ENCODE measurements around the gene KCTD7. TPM values are rescaled to one million over a fixed set of nuclear protein-coding genes. Genes with fewer than 3 reads are reported as not detected.
"Not testable (repeated sequence)": the region's sequence is repeated elsewhere in the genome, so short reads cannot be mapped to it uniquely, and the experiment has no call there.

KCTD7 gene
- total RNA-seq, 4 donors from 2014 or later = 17.4 to 19.3 (median 18.1) TPM

DNA sequence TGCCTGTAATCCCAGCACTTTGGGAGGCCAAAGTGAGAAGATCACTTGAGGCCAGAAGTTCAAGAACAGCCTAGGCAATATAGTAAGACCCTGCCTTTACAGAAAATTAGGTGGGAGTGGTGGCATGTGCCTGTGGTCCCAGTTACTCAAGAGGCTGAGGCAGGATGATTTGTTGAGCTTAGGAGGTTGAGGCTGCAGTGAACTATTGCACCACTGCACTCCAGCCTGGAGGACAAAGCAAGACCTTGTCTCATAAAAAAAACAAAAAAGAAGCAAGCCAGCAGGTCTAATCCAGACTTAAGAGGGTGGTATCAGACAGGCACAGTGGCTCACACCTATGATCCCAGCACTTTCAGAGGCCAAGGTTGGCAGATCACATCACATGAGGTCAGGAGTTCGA lies 24.5 kb upstream of the KCTD7 start:
- no peak for TF ChIP-seq POLR2A (IDR thresholded peaks at IDR 0.05)
- no peak for TF ChIP-seq CTCF (IDR thresholded peaks at IDR 0.05)
- WGBS, 2 donors = 95 to 100% methylated on average over 1 of the region's 1 CpG

DNA sequence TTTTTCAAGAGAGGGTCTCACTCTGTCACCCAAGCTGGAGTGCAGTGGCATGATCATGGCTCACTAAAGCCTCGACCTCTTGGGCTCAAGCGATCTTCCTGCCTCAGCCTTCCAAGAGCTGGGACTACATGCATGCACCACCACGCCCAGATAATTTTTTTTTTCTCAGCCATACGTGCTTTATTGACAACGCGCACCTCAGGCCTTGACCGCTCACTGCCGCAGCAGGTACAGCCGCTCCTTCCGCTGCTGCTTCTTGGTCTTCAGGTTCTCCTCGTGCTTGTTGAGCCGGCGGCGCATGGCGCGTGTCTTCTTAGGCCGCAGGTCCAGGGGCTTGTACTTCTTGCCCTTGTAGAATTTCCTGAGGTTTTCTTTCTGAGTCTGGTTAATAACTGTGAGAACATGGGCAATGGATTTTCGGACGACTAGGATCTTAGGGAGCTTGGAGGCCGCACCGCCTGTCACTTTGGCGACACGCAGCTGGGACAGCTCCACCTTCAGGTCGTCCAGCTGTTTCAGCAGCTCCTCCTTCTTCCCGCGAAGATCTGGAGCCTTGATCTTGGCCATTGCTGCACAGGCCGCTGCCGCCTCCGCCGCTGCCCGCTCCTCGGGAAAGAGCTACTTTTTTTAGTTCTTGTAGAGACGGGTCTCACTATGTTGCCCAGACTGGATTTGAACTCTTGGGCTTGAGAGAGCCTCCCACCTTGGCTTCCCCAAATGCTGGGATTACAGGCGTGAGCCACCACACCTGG lies 22.0 kb upstream of the KCTD7 start:
- H3K9me3 ChIP-seq; H3K4me3 ChIP-seq (replicated peaks in 1 of 3); H3K36me3 ChIP-seq; H3K27ac ChIP-seq; H3K4me1 ChIP-seq; H3K27me3 ChIP-seq; intact Hi-C loops (cut with DNase I); DNase-seq: not testable (repeated sequence)
- 88 to 90% methylated on average over 34 of the region's 34 CpGs for WGBS, 2 donors

More for the DNA sequence above, 24.5 kb upstream of the KCTD7 start:
- H3K9me3 ChIP-seq = no peaks in the 10 kb centered on the region
- no peaks in the 10 kb centered on the region for H3K27me3 ChIP-seq
- intact Hi-C loops (cut with DNase I) = no loop called here
- H3K4me3 ChIP-seq (replicated peaks in 1 of 3) = no peak overlapping the region
- no peaks in the 10 kb centered on the region for H3K4me1 ChIP-seq
- H3K36me3 ChIP-seq = no peaks in the 10 kb centered on the region
- no peak overlapping the region for H3K27ac ChIP-seq
- DNase-seq = no peak

DNA sequence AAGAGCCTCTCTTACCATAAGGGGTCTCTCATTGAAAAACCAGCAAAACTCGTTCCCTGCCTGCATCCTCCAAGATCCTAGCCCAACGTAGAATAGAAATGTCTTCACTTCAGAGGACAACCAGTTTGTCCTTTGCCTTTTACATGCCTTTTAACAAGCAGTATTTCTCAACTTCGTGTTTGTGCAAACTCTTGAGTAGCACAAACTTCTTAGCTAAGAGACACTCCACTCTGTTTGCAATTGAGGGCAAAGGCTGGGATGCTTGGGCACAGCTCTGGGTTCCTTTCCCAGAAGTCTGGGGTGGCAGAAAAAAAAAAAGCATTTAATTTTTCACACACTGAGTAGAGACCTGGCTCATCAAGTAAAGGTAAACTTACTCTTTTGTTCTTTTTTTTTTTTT lies 19.5 kb upstream of the KCTD7 start:
- Histone ChIP-seq H3K27me3 (no peaks in the 10 kb centered on the region), H3K27ac (no peak overlapping the region), H3K9me3 (no peaks in the 10 kb centered on the region), H3K4me1 (no peaks in the 10 kb centered on the region), H3K4me3 (replicated peaks in 1 of 3) (no peak overlapping the region), H3K36me3 (no peaks in the 10 kb centered on the region)
- WGBS, 2 donors = 15 to 29% methylated on average over 3 of the region's 3 CpGs
- DNase-seq = no peak
- no peak for TF ChIP-seq POLR2A (IDR thresholded peaks at IDR 0.05)
- no peak for TF ChIP-seq CTCF (IDR thresholded peaks at IDR 0.05)
- intact Hi-C loops (cut with DNase I) = no loop called here

- 95 to 98% methylated on average over 9 to 15 of the region's 33 CpGs for WGBS, 2 donors
- H3K27me3 ChIP-seq; H3K36me3 ChIP-seq; H3K27ac ChIP-seq; H3K4me3 ChIP-seq (replicated peaks in 1 of 3); H3K9me3 ChIP-seq; H3K4me1 ChIP-seq; intact Hi-C loops (cut with DNase I); DNase-seq: not testable (repeated sequence)
Measured at GRCh38 chr7:66614596-66614995, 14.1 kb upstream of the KCTD7 start.

- no peak for TF ChIP-seq POLR2A (IDR thresholded peaks at IDR 0.05)
- TF ChIP-seq CTCF (IDR thresholded peaks at IDR 0.05) = no peak
- Histone ChIP-seq H3K4me1 (no peaks in the 10 kb centered on the region), H3K9me3 (no peaks in the 10 kb centered on the region), H3K27ac (no peak overlapping the region), H3K4me3 (replicated peaks in 1 of 3) (no peak overlapping the region), H3K27me3 (no peaks in the 10 kb centered on the region), H3K36me3 (no peaks in the 10 kb centered on the region)
- DNase-seq = no peak
- WGBS, 2 donors = 73 to 82% methylated on average over 1 of the region's 1 CpG
- intact Hi-C loops (cut with DNase I) = no loop called here
Measured at GRCh38 chr7:66615699-66616098, 13.0 kb upstream of the KCTD7 start.

DNA sequence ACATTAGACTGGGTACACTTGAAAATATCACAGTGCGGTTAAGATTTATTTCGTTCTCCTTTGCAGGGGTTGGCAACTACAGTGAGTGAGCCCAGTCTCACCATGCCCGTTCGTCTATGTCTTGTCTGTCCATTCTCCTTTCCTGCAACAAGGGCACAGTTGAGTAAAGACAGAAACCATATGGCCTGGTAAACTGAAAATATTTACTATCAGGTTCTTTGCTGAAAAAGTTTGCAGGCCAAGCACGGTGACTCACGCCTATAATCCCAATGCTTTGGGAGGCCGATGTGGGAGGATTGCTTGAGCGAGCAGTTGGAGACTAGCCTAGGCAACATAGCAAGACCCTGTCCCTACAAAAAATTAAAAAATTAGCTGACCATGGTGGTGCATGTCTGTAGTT lies 11.4 kb upstream of the KCTD7 start:
- H3K4me1 ChIP-seq = no peaks in the 10 kb centered on the region
- no peak overlapping the region for H3K27ac ChIP-seq
- WGBS, 2 donors = 85 to 89% methylated on average over 8 of the region's 8 CpGs
- intact Hi-C loops (cut with DNase I) = no loop called here
- no peak overlapping the region for H3K4me3 ChIP-seq (replicated peaks in 1 of 3)
- no peak for TF ChIP-seq CTCF (IDR thresholded peaks at IDR 0.05)
- no peak for TF ChIP-seq POLR2A (IDR thresholded peaks at IDR 0.05)
- H3K36me3 ChIP-seq = no peaks in the 10 kb centered on the region
- no peak for DNase-seq
- H3K9me3 ChIP-seq = no peaks in the 10 kb centered on the region
- no peaks in the 10 kb centered on the region for H3K27me3 ChIP-seq

GRCh38 chr7:66619341-66619948 lies 9.2 kb upstream of the KCTD7 start:
- H3K4me1 ChIP-seq; H3K4me3 ChIP-seq (replicated peaks in 1 of 3); H3K27me3 ChIP-seq; DNase-seq; intact Hi-C loops (cut with DNase I); H3K36me3 ChIP-seq; H3K9me3 ChIP-seq; H3K27ac ChIP-seq: not testable (repeated sequence)
- 38 to 47% methylated on average over 4 of the region's 4 CpGs for WGBS, 2 donors

Measured in thyroid gland (tissue), 4 donors.